Central memory CD8-positive, alpha-beta T cell (primary cell): ENCODE results near the gene SERPINA6.
"Not testable (repeated sequence)": the region's sequence is repeated elsewhere in the genome, so short reads cannot be mapped to it uniquely, and the experiment has no call there.

ENCODE experiments used
- ATAC-seq: fragments of 150-1000 bp; cut with Tn5 transposase; replicated peaks from 2 replicates; pipeline ENCODE4 v1.10.0; 2022; ENCODE audit warnings: mild to moderate bottlenecking, moderate FRiP score, moderate number of reproducible peaks; ENCODE audit not compliant: poor library complexity, severe bottlenecking; ENCODE audit errors: extremely low read depth
- DNase-seq, 2 donors: peaks; one replicate each; pipeline ENCODE4 v3.0.0; 2021; ENCODE audit warnings: low spot score in 2 of 2
- H3K27ac Mint-ChIP-seq: one replicate; pipeline ENCODE4 v1.8.0; 2022; ENCODE audit warnings: low read depth, mild to moderate bottlenecking, moderate library complexity, mixed read lengths
- H3K27me3 Mint-ChIP-seq: one replicate; pipeline ENCODE4 v1.8.0; 2022; ENCODE audit warnings: mixed read lengths
- H3K36me3 Mint-ChIP-seq: one replicate; pipeline ENCODE4 v1.8.0; 2022; ENCODE audit warnings: mild to moderate bottlenecking, moderate library complexity, mixed read lengths; ENCODE audit not compliant: insufficient read depth
- H3K4me1 Mint-ChIP-seq: one replicate; pipeline ENCODE4 v1.8.0; 2022; ENCODE audit warnings: mixed read lengths
- H3K4me3 Mint-ChIP-seq: one replicate; pipeline ENCODE4 v1.8.0; 2022; ENCODE audit warnings: mild to moderate bottlenecking, moderate library complexity, mixed read lengths
- H3K9me3 Mint-ChIP-seq: one replicate; pipeline ENCODE4 v1.8.0; 2022; ENCODE audit warnings: mixed read lengths

Gene SERPINA6

DNA sequence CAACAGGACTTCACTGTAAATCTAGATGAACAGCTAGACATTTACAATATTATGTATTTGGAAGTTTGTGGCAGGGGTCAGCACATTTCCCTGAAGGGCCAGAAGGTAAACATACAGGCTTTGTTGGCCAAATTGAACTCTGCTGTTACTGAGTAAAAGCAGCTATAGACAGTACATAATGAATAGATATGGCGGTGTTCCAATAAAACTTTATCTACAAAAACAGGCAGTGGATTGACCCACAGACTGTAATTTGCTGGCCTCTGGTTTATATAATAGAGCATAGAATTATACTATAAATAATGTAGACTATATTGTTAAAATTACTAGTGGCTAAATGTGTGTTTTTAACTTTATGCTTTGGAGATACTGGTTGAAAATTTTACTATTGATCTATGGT lies 55.8 kb downstream of the SERPINA6 start:
- DNase-seq (no peak), ATAC-seq (no peak)
- Mint-ChIP-seq H3K27me3 (peaks cover 43% of the 10 kb centered on the region), H3K4me1 (no peaks in the 10 kb centered on the region), H3K36me3 (no peaks in the 10 kb centered on the region), H3K9me3 (peaks cover 10% of the 10 kb centered on the region), H3K27ac (no peak overlapping the region), H3K4me3 (no peak overlapping the region)

DNA sequence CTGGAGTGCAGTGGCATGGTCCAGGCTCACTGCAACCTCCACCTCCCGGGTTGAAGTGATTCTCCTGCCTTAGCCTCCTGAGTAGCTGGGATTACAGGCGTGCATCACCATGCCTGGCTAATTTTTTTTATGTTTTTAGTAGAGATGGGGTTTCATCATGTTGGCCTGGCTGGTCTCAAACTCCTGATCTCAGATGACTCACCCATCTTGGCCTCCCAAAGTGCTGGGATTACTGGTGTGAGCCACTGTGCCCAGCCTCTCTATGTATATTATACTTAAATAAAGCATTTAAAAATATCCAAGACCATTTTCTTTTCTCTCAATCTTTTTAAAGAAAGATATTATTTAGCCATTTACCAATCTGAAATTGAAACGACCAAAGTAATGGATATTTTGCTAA lies 58.9 kb downstream of the SERPINA6 start:
- Mint-ChIP-seq H3K9me3 (peaks cover 14% of the 10 kb centered on the region), H3K27me3 (peaks cover 37% of the 10 kb centered on the region)
- DNase-seq, H3K4me1 Mint-ChIP-seq, ATAC-seq, H3K4me3 Mint-ChIP-seq, H3K27ac Mint-ChIP-seq, H3K36me3 Mint-ChIP-seq: not testable (repeated sequence)
